ENCODE measurements around the gene ARRDC5. TPM values are rescaled to one million over a fixed set of nuclear protein-coding genes. Genes with fewer than 3 reads are reported as not detected.

The ARRDC5 gene
- total RNA-seq, 1 experiment from 2014 or later, result not detected

DNA sequence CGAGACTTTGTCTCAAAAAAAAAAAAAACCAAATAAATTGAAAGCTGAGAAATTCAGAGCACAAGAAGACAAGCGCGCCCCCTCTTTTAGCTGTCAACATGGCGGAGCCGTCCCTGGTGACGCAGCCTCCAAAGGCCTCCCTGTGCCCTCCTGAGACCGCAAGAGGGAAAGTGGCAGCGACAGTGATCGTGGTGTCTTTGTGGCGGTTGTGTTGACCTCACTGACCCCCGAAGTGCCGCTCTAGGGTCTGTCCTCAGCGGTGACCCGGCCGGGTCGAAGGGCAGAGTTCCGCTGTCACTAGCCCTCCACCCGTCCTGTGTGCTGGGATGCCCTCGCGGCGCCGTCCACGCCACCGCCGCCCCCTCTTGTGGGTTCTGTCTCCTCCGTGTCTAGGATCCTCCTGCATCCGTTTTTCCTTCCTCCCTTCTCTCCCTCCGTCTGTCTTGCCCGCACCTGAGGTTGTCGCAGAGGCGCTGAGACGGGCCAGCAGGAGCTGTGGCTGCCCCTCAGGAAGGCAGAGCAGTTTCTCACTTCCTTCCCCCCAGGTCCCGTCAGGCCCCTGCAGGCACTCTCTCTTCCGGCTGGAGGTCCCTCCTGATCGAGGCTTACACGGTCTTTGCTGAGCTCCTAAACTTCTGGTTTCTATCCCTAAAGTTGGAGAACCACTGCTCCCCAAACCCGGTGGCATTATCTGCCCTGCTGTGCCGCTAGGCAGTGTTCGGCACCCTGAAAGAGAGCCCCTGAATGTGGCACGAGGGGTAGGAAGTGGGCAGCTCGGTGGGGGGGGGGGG, 13.8 kb upstream of the ARRDC5 start:
- Histone ChIP-seq H2BK12ac (ENCODE audit: insufficient read length, low read depth, low read length) (no peak overlapping the region), H3T11ph (ENCODE audit: low read length) (no peak overlapping the region), H2BK15ac (ENCODE audit: low read depth, low read length) (no peak overlapping the region), H3K4me1 (ENCODE audit: insufficient read depth, low read length) (no peaks in the 10 kb centered on the region), H3K23me2 (ENCODE audit: insufficient read length, low read depth, low read length, poor library complexity, severe bottlenecking) (no peaks in the 10 kb centered on the region), H3K27ac (ENCODE audit: insufficient read length, low read depth, low read length) (no peak overlapping the region), H4K20me1 (ENCODE audit: control insufficient read depth, insufficient read depth, insufficient read length) (peaks cover 8% of the 10 kb centered on the region), H3K9me3 (ENCODE audit: control insufficient read depth, low read depth, low read length) (no peaks in the 10 kb centered on the region), H4K5ac (ENCODE audit: insufficient read length, low read depth, low read length) (no peak overlapping the region), H3K23ac (ENCODE audit: insufficient read length, low read depth, low read length) (no peak overlapping the region), H2BK5ac (ENCODE audit: insufficient read length, low read length) (no peak overlapping the region), H3K9ac (ENCODE audit: extremely low read depth, insufficient read length, low read length) (no peak overlapping the region), H2AK5ac (ENCODE audit: insufficient read length, low read length) (no peak overlapping the region), H3K18ac (ENCODE audit: insufficient read length, low read depth, low read length) (no peak overlapping the region), H3K27me3 (ENCODE audit: insufficient read depth, low read length) (no peaks in the 10 kb centered on the region), H3K79me2 (ENCODE audit: insufficient read depth, low read length) (peaks cover 23% of the 10 kb centered on the region; the same call in 1 of the 2 replicates), H2AFZ (ENCODE audit: low read length) (no peak overlapping the region), H3K4me2 (ENCODE audit: insufficient read depth, insufficient read length, low read length) (no peak overlapping the region), H2BK120ac (ENCODE audit: low read depth, low read length, poor library complexity, severe bottlenecking) (no peak overlapping the region), H3K56ac (ENCODE audit: insufficient read length, low read depth, low read length) (no peak overlapping the region), H3K79me1 (ENCODE audit: insufficient read depth, low read depth, low read length, poor library complexity, severe bottlenecking) (no peaks in the 10 kb centered on the region), H4K91ac (ENCODE audit: insufficient read length, low read depth, low read length) (no peak overlapping the region), H4K8ac (replicated peaks; ENCODE audit: insufficient read length, low read depth, low read length) (no peak overlapping the region), H3K4ac (ENCODE audit: low read depth, low read length) (no peak overlapping the region), H2BK20ac (ENCODE audit: low read depth, low read length, poor library complexity, severe bottlenecking) (no peak overlapping the region), H3K14ac (ENCODE audit: insufficient read depth, low read length) (no peak overlapping the region)
- TF ChIP-seq, protein P1, sequence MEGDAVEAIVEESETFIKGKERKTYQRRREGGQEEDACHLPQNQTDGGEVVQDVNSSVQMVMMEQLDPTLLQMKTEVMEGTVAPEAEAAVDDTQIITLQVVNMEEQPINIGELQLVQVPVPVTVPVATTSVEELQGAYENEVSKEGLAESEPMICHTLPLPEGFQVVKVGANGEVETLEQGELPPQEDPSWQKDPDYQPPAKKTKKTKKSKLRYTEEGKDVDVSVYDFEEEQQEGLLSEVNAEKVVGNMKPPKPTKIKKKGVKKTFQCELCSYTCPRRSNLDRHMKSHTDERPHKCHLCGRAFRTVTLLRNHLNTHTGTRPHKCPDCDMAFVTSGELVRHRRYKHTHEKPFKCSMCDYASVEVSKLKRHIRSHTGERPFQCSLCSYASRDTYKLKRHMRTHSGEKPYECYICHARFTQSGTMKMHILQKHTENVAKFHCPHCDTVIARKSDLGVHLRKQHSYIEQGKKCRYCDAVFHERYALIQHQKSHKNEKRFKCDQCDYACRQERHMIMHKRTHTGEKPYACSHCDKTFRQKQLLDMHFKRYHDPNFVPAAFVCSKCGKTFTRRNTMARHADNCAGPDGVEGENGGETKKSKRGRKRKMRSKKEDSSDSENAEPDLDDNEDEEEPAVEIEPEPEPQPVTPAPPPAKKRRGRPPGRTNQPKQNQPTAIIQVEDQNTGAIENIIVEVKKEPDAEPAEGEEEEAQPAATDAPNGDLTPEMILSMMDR (conservative IDR thresholded peaks at IDR 0.05), result no peak
- Mint-ChIP-seq H3K36me3 (ENCODE audit: insufficient read depth in 1 of 3, low read depth in 3 of 3) (peaks cover 28 to 79% (median 69%) of the 10 kb centered on the region in 3 experiments; a peak in 6 of 7 replicates), H3K27me3 (ENCODE audit: low read depth) (no peaks in the 10 kb centered on the region), H3K4me3 (no peak overlapping the region), H3K27ac (peak overlapping the region; percentile 55 to 80 (median 77); a peak in 3 of 7 replicates), H3K4me1 (peaks cover 15 to 19% of the 10 kb centered on the region in 2 experiments), H3K9me3 (no peaks in the 10 kb centered on the region)
- no peak for DNase-seq
- WGBS (ENCODE audit: extremely low coverage, insufficient read length, low lambda C conversion rate), result no CpG with 5 or more reads among the region's 41 CpGs

All from H9 (cell line).